Measurements from ENCODE around the gene GOLPH3.

DNA sequence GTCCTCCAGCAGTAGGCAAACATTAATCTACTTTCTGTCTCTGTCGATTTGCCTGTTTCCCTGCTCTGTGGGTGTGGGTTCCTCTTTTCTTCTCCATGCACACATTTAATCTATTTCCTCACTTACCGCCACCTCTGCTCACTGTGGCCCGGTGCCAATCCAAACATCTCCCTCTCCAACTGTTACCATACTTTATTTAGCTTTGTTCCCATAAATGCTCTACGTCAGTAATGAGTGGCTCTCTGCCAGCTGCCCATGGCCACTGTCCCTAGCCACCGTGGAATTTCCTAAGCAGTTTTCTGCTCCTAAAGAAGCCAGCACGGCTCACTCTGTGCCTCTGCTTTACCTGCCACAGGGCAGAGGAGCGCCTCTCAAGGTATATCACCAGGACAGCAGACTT lies 19.5 kb upstream of the GOLPH3 start:
- TF ChIP-seq TAF1 (IDR thresholded peaks at IDR 0.05; ENCODE audit: low read depth) (no peak), POLR2AphosphoS5 (IDR thresholded peaks at IDR 0.05) (no peak), EZH2 (IDR thresholded peaks at IDR 0.05; ENCODE audit: borderline replicate concordance, insufficient read depth, low read length, poor library complexity, severe bottlenecking) (no peak), RAD21 (conservative IDR thresholded peaks at IDR 0.05) (no peak), MXI1 (conservative IDR thresholded peaks at IDR 0.05; ENCODE audit: poor library complexity, severe bottlenecking) (no peak), EP300 (conservative IDR thresholded peaks at IDR 0.05; ENCODE audit: poor library complexity, severe bottlenecking) (no peak)
- TF ChIP-seq, protein P1, sequence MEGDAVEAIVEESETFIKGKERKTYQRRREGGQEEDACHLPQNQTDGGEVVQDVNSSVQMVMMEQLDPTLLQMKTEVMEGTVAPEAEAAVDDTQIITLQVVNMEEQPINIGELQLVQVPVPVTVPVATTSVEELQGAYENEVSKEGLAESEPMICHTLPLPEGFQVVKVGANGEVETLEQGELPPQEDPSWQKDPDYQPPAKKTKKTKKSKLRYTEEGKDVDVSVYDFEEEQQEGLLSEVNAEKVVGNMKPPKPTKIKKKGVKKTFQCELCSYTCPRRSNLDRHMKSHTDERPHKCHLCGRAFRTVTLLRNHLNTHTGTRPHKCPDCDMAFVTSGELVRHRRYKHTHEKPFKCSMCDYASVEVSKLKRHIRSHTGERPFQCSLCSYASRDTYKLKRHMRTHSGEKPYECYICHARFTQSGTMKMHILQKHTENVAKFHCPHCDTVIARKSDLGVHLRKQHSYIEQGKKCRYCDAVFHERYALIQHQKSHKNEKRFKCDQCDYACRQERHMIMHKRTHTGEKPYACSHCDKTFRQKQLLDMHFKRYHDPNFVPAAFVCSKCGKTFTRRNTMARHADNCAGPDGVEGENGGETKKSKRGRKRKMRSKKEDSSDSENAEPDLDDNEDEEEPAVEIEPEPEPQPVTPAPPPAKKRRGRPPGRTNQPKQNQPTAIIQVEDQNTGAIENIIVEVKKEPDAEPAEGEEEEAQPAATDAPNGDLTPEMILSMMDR (IDR thresholded peaks at IDR 0.05; ENCODE audit: poor library complexity, severe bottlenecking) = no peak
- TF ChIP-seq, protein P2, sequence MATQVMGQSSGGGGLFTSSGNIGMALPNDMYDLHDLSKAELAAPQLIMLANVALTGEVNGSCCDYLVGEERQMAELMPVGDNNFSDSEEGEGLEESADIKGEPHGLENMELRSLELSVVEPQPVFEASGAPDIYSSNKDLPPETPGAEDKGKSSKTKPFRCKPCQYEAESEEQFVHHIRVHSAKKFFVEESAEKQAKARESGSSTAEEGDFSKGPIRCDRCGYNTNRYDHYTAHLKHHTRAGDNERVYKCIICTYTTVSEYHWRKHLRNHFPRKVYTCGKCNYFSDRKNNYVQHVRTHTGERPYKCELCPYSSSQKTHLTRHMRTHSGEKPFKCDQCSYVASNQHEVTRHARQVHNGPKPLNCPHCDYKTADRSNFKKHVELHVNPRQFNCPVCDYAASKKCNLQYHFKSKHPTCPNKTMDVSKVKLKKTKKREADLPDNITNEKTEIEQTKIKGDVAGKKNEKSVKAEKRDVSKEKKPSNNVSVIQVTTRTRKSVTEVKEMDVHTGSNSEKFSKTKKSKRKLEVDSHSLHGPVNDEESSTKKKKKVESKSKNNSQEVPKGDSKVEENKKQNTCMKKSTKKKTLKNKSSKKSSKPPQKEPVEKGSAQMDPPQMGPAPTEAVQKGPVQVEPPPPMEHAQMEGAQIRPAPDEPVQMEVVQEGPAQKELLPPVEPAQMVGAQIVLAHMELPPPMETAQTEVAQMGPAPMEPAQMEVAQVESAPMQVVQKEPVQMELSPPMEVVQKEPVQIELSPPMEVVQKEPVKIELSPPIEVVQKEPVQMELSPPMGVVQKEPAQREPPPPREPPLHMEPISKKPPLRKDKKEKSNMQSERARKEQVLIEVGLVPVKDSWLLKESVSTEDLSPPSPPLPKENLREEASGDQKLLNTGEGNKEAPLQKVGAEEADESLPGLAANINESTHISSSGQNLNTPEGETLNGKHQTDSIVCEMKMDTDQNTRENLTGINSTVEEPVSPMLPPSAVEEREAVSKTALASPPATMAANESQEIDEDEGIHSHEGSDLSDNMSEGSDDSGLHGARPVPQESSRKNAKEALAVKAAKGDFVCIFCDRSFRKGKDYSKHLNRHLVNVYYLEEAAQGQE (IDR thresholded peaks at IDR 0.05; ENCODE audit: borderline replicate concordance) = no peak

Data from neural cell (in vitro differentiated cells).